Activated naive CD4-positive, alpha-beta T cell treated with Interleukin-2 at 50 U/mL for 16 hours (primary cell): ENCODE data around the gene TMPRSS3.
A peak's percentile ranks its signal among the peaks of the same experiment; 100 is the strongest.
"Not testable (repeated sequence)": the region's sequence is repeated elsewhere in the genome, so short reads cannot be mapped to it uniquely, and the experiment has no call there.

Source experiments
- DNase-seq: peaks from one replicate; pipeline ENCODE4 v3.0.0-alpha.2; 2020

The TMPRSS3 gene

GRCh38 chr21:42427809-42428419 lies 32.1 kb upstream of the TMPRSS3 start:
- no peak for DNase-seq

DNA sequence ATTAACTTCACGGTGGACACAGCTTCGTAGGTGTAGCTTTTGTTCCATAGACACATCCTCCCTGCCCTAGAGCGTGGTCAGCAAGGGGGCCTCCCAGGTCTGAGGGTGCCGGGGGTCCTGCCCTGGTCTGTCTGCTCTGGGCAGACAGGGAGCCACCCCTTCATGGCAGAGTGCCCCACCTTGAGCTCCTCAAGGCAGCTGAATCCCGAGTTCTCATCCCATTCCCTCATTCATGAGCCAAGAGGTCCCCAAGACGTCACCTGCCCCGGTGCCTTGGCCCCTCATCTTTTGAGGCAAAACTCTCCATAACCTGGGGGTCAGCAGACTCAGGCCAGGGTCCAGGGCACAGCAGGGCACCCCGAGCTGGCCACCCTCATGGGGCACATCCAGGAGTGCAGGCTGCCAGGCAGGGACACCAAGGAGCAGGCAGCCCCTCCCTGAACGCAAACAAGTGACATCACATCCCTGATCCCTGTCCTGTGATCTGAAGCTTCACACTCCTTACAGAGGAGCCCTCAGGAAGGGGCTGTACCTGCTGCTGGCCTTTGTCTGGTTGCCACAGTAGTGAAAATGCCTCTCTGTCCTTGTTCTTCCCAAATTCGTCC lies 31.1 kb upstream of the TMPRSS3 start:
- DNase-seq: no peak

GRCh38 chr21:42426424-42426823 lies 30.6 kb upstream of the TMPRSS3 start:
- no peak for DNase-seq

GRCh38 chr21:42425591-42425990 lies 29.7 kb upstream of the TMPRSS3 start:
- no peak for DNase-seq

DNA sequence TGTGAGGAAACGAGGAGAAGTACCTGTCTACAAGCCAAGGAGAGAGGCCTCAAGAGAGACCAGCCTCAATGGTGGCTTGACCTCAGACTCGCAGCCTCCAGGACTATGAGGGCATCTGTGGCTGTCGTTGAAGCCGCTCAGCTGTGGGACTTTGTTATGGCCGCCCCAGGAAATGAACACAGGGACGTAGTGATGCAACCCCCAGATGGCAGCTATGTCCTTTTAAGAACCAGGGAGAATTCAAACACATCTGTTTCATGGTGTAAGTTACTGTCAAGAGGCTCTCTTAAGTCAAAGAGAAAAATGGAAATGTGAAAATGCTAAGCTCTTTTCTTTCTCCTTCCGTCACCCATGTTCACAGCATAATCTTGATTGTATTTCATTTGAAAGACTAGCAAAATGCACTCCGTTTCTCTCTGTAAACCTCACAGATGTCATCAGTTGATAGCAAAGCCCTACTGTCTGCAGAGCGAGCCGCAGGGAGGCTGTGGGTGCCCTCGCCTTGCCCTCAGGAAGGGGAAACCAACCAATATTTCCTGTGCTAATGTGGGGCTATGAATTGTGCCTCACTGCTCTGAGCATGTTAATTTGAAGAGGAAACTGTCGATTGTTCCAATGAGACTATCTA lies 29.2 kb upstream of the TMPRSS3 start:
- DNase-seq: peak; percentile 74

DNA sequence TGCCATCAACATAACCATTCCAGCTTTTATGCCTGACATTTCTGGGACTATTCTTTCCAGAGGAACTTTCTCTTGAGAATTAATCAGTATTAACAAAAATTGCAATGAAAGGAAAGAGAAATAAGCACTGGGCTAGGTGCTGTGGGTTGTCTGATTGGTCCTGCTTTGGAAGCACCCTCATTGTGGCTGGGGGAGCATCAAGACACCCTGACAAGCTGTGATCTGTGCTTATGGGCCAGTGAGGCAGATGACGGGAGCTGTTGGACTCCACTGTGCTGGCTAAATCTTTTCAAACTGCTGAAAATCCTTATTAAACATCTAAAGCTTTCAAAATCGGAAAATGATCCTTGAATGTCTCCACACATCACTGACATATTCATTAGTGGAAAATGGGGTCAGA lies 27.8 kb upstream of the TMPRSS3 start:
- DNase-seq: no peak

GRCh38 chr21:42423197-42423675 lies 27.4 kb upstream of the TMPRSS3 start:
- peak; percentile 57 for DNase-seq

DNA sequence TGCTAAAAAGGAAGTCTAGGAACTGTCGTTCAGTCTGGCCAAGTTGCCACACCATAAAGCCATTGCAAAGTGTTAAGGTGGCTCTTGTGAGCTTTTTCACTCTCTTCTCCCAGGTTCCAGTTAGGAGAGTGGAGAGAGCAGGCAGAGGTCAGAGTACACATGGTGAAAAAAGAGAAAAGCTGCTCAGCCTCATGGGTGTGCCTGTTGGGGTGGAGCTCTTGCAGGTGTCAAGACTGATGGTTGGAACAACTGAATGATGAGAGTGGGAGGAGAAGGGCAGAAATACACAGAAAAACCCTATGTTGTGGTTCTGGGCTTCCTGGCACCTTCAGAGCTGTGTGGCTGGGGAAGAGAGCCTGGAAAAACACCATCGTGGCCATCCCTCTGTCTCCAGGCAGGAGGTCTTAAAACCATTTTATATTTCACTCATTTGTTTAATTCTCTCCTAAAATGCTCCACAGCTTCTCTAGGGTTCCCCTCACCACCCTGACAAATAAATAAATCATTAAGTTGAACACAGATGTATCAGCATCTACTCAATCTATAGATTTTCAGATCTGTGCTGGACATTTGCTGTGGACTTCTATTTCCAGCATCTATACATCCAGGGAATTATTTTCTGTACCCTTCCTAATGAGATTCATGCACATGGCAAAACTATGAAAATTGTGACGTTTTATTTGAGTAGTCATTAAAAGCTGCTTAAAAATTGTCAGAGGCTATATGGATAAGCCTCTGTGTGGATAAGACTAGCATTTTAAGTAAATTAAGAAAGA lies 25.4 kb upstream of the TMPRSS3 start:
- no peak for DNase-seq

DNA sequence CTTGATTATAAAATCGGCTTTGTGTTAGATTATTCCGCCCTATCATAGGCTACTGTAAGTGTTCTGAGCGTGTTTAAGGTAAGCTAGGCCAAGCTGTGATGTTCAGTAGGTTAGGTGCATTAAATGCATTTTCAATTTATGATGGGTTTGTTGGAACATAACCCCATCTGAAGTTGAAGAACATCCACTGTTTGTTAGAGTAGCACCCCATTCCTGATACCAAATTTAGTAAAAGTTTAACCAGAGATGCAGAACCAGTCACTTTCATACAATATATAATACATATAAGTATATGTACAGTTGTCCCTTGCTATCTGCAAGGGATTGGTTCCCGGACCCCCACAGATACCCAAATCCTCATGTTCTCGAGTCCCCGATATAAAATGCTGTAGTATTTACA lies 24.0 kb upstream of the TMPRSS3 start:
- no peak for DNase-seq

DNA sequence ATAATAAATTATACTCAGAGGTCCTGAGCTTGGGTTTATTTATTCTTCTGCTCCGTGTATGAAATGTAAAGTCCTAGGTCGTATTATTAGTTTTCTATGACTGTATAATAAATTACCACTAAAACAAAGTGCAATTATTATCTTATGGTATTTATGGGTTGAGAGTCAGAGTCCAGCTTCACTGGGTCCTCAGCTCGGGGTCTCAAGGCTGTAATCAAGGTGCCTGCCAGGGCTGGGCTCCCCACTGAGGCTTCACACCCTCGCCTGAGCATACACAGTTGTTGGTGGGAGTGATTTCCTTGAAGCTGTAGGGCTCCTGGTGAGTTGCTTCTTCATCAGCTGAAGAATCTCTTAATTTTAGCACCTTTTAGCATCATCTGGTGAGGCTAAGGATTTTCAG lies 23.0 kb upstream of the TMPRSS3 start:
- no peak for DNase-seq

- peak; percentile 30 for DNase-seq
Measured at GRCh38 chr21:42417533-42417932, 21.7 kb upstream of the TMPRSS3 start.

GRCh38 chr21:42414928-42415769 lies 19.3 kb upstream of the TMPRSS3 start:
- DNase-seq: peak; percentile 95

DNA sequence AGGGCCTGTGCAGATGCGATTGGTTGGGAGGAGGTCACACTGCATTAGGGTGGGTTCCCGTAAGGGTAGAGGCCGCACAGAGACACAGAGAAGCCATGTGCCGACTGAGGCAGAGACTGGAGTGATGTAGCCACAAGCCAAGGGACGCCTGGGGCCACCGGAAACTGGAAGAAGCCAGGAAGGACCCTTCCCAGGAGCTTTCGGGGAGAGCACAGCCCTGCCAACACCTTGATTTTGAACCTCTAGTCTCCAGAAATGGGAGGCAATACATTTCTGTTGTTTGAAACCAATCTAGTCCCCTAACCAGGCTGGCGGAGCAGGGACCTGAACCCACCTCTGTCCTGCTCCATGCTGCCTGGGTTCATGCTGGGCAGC lies 18.7 kb upstream of the TMPRSS3 start:
- DNase-seq: no peak

DNA sequence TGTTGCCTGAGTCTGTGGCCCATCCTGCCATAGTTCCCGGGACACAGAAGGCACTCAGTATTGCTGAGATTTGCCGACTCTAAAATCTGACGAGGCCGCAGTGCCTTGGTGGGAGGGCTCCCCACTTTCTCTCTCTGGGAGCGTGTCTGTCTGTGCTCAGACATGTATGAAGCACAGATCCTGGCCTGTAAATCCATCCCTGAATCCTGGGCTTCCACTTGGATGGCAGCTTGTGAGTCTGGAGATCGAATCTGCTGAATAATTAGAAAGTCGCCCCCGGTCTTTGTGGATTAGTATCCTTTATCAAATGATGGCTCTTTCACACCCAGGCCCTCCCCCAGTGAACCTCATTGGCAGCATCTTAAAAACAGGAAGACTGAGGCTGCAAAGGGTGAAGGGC lies 18.2 kb upstream of the TMPRSS3 start:
- DNase-seq: no peak

DNA sequence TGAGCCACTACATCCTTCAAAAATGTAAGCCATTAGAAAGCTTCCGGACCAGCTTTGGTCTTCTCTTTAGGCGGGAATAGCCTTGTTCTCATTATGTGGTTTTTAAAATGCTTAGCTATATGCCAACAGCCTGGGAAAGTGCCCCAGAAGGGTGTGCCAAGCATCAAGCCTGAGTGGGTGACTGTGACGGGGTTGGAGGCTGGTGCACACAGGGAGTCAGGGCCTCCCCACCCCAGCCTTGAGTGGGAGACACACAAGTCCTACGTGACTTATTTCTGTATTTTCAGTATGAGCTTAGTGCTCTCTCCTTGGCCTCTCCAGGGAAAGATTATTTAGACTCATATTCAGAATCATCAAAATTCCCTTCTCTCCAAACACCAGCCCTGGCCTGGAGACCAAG lies 17.6 kb upstream of the TMPRSS3 start:
- DNase-seq: peak; percentile 65

GRCh38 chr21:42413093-42413492 lies 17.2 kb upstream of the TMPRSS3 start:
- no peak for DNase-seq

DNA sequence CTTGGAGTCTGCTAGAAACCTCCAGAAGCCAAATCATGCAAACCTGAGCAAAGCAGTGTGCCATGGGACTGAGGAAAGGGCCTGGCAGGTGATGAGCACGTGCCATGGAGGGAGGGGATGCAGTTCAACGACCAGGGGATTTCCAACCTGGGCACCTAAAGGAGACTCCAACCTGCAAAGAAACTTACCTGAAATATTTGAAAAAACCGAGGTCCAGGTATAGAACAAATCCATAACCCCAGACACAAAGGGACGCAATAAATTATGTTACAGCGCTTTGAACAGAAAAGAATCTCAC lies 16.7 kb upstream of the TMPRSS3 start:
- no peak for DNase-seq

DNA sequence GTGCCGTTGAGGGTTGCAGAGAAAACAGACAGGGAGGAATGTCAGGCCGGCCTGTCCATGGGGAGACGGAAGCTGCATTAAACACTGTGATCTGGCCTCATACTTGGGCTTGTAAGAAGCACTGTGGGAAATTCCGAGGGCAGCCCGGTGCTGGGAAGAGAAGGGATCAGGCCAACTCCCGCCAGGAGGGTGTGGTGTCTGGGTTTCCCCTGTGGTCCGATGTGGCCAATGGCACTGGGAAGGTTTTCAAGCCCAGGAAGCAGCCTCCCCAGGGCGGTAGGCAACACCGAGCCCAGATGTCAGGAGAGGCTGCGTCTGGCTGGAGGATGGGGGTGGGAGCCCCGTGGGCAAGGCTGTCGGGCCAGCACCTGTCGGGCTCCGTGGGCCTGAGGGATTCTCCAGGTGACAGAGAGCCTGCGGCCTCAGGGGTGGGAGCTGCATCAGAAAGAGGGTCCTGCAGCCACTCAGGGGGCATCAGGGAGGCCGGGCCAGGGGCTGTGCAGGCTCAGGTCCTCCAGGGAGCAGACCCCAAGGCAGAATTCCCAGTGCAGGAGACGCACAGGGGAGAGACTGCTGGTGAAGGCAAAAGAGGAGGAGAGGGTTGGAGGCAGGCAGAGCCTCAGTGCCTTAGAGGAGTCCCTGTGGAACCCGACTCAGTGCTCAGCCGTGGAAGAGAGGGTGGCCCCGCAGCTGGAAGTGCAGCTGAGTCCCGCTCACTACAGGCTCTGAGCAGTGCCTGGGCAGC lies 16.2 kb upstream of the TMPRSS3 start:
- DNase-seq: no peak

DNA sequence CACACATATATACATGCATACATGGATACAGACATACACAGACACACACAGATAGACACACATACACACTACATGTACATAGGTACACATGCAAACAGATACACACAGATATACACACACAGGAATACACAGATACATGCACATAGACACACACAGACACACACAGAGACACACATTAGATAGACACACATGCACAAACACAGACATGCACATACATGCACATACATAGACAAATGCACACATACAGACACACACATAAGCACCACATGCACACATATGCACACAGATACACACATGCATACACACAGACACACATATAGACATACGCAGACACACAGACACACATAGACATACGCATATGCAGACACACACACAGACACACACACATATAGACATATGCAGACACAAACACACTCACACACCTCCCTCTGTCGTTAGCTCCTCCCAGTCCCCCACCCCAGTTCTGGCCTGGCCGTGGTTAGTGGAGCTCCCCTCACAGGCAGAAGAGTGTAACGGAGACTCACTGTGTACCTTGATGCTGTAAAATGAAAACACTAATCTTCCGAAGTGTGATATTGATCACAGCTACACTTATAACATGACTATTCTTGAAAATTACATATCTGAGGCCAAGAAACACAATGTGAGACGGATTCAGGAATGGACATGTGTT lies 15.5 kb upstream of the TMPRSS3 start:
- DNase-seq: peak; percentile 54

- DNase-seq: no peak
Measured at GRCh38 chr21:42409366-42409765, 13.5 kb upstream of the TMPRSS3 start.

DNA sequence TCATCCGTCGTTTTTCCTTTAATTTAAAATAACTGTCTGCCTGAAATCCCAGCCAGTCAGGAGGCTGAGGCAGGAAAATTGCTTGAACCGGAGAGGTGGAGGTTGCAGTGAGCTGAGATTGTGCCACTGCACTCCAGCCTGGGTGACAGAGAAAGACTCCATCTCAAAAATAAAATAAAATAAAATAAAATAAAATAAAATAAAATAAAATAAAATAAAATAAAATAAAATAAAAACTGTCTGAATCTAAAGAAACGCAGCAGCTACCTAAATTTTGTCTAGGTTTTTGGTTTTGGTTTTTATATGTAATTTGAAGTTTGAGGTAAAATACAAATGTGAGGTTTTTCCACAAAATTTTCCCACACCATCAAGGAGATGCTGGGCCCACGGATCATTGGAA lies 12.9 kb upstream of the TMPRSS3 start:
- DNase-seq: not testable (repeated sequence)

GRCh38 chr21:42407476-42407875 lies 11.6 kb upstream of the TMPRSS3 start:
- no peak for DNase-seq
